HepG2 (cell line): ENCODE data around the gene SRC. TPM values are rescaled to one million over a fixed set of nuclear protein-coding genes. Genes with fewer than 3 reads are reported as not detected.

Experiments
- FOSL2 ChIP-seq: sonication (generic); formaldehyde crosslinking; IDR thresholded peaks from 2 replicates; pipeline ENCODE4 v1.4.0; 2020; ENCODE audit warnings: missing genetic modification reagents
- HNRNPL ChIP-seq: fragments of 200-400 bp; formaldehyde crosslinking; IDR thresholded peaks from 2 replicates; pipeline ENCODE4 v1.6.1; 2017; ENCODE audit warnings: mild to moderate bottlenecking, low read depth, low read length
- PAF1 ChIP-seq: IDR thresholded peaks from 2 replicates; pipeline ENCODE4 v1.6.1; 2016; ENCODE audit warnings: missing genetic modification reagents, missing compliant biosample characterization
- PCBP1 ChIP-seq: fragments of 200-400 bp; formaldehyde crosslinking; IDR thresholded peaks from 2 replicates; pipeline ENCODE4 v1.6.1; 2017; ENCODE audit warnings: mild to moderate bottlenecking, low read depth, low read length, borderline replicate concordance
- PHF8 ChIP-seq: sonication (generic); formaldehyde crosslinking; IDR thresholded peaks from 2 replicates; pipeline ENCODE4 v1.5.0; 2020; ENCODE audit warnings: missing genetic modification reagents
- POLR2A ChIP-seq, 2 experiments: IDR thresholded peaks; 2 replicates each; pipeline ENCODE4 v1.6.1; 2011; ENCODE audit warnings: low read depth in 2 of 2, low read length in 2 of 2, mild to moderate bottlenecking in 1 of 2, moderate library complexity in 1 of 2; ENCODE audit not compliant: insufficient read depth in 1 of 2
- POLR2G ChIP-seq: fragments of 200-400 bp; formaldehyde crosslinking; IDR thresholded peaks from 2 replicates; pipeline ENCODE4 v1.6.1; 2018; ENCODE audit warnings: mild to moderate bottlenecking, low read depth, low read length, moderate library complexity
- RBM22 ChIP-seq: fragments of 200-400 bp; formaldehyde crosslinking; optimal IDR thresholded peaks from 2 replicates; pipeline ENCODE3; 2017; ENCODE audit warnings: mild to moderate bottlenecking, low read length, moderate library complexity
- REXO4 ChIP-seq: sonication (generic); formaldehyde crosslinking; IDR thresholded peaks from 2 replicates; pipeline ENCODE4 v1.8.0; 2022; ENCODE audit warnings: missing genetic modification reagents, mild to moderate bottlenecking, borderline replicate concordance
- RXRA ChIP-seq: sonication (generic); formaldehyde crosslinking; IDR thresholded peaks from 2 replicates; pipeline ENCODE4 v1.5.1; 2020; ENCODE audit warnings: missing genetic modification reagents
- SETDB1 ChIP-seq: sonication (generic); formaldehyde crosslinking; IDR thresholded peaks from 2 replicates; pipeline ENCODE4 v1.5.1; 2020; ENCODE audit warnings: missing genetic modification reagents, mild to moderate bottlenecking, borderline replicate concordance
- SMARCE1 ChIP-seq: fragments of 450-650 bp; IDR thresholded peaks from 2 replicates; pipeline ENCODE4 v1.6.1; 2017; ENCODE audit warnings: borderline replicate concordance
- TAF1 ChIP-seq: sonication (generic); formaldehyde crosslinking; IDR thresholded peaks from 2 replicates; pipeline ENCODE4 v1.4.0; 2020; ENCODE audit warnings: missing genetic modification reagents
- ZBED4 ChIP-seq: sonication (generic); formaldehyde crosslinking; IDR thresholded peaks from 2 replicates; pipeline ENCODE4 v1.4.0; 2020; ENCODE audit warnings: missing genetic modification reagents, borderline replicate concordance
- ZNF326 ChIP-seq: sonication (generic); formaldehyde crosslinking; IDR thresholded peaks from 2 replicates; pipeline ENCODE4 v1.4.0; 2020; ENCODE audit warnings: missing genetic modification reagents, borderline replicate concordance
- ZNF354B ChIP-seq: sonication (generic); formaldehyde crosslinking; IDR thresholded peaks from 2 replicates; pipeline ENCODE4 v1.8.0; 2022; ENCODE audit warnings: mild to moderate bottlenecking, missing genetic modification reagents
- ZNF670 ChIP-seq: sonication (generic); formaldehyde crosslinking; IDR thresholded peaks from 2 replicates; pipeline ENCODE4 v1.8.0; 2022; ENCODE audit warnings: mild to moderate bottlenecking, missing genetic modification reagents, borderline replicate concordance
- ZNF768 ChIP-seq: sonication (generic); formaldehyde crosslinking; IDR thresholded peaks from 2 replicates; pipeline ENCODE4 v1.4.0; 2020; ENCODE audit warnings: missing genetic modification reagents
- ZZZ3 ChIP-seq: sonication (generic); formaldehyde crosslinking; IDR thresholded peaks from 2 replicates; pipeline ENCODE4 v1.4.0; 2020; ENCODE audit warnings: missing genetic modification reagents, mild to moderate bottlenecking, borderline replicate concordance
- polyA plus RNA-seq, 8 experiments: library from polyadenylated mRNA; depleted of rRNA in 3 of 8; stranded (reverse) in 7 of 8; unstranded in 1 of 8; fragments of >200 nt; fragmentation: Illumina TruSeq in 4 of 8; extraction: Trizol in 4 of 8; gene quantifications; 2 replicates each; pipeline versions ENCODE4 v1.2.1 to v1.2.3, GENCODE V29; 2011 to 2016; ENCODE audit warnings: low read depth in 4 of 8, missing spikeins in 1 of 8, mixed read lengths in 1 of 8; ENCODE audit not compliant: insufficient read depth in 1 of 8
- total RNA-seq, 5 experiments: library from RNA; depleted of rRNA; stranded (reverse); fragments of >200 nt; fragmentation: Illumina TruSeq; extraction: Trizol; gene quantifications; 2 replicates each; pipeline ENCODE4 v1.2.3, GENCODE V29; 2016; ENCODE audit warnings: low read depth in 1 of 5

The SRC gene
- total and polyA plus RNA-seq, 2 of the 13 experiments (the other 11 are each of a cell fraction or from before 2014, with no cell fraction given), result 54.7 to 192 TPM

DNA sequence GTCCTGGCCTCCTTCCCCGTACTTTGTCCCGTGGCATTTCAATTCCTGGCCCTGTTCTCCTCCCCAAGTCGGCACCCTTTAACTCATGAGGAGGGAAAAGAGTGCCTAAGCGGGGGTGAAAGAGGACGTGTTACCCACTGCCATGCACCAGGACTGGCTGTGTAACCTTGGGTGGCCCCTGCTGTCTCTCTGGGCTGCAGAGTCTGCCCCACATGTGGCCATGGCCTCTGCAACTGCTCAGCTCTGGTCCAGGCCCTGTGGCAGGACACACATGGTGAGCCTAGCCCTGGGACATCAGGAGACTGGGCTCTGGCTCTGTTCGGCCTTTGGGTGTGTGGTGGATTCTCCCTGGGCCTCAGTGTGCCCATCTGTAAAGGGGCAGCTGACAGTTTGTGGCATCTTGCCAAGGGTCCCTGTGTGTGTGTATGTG lies 58.5 kb downstream of the SRC start (continued):
- TF ChIP-seq RBM22, result peak; percentile 59
- peak; percentile 27; the same call in 1 of the 2 replicates for TF ChIP-seq RXRA (CRISPR knock-in tag)
- peak in 1 of 2 experiments; percentile 45; a peak in 1 of 4 replicates for TF ChIP-seq POLR2A (IDR thresholded peaks at IDR 0.05; ENCODE audit: insufficient read depth in 1 of 2, low read depth in 2 of 2, low read length in 2 of 2)
- TF ChIP-seq ZBED4 (CRISPR knock-in tag), result no peak
- peak; percentile 2; the same call in 1 of the 2 replicates for TF ChIP-seq POLR2G
- TF ChIP-seq PHF8 (CRISPR knock-in tag), result no peak
- no peak for TF ChIP-seq ZNF670 (CRISPR knock-in tag)
- no peak for TF ChIP-seq FOSL2 (CRISPR knock-in tag)
- no peak for TF ChIP-seq SETDB1
- TF ChIP-seq ZNF326, result peak; percentile 52; the same call in 1 of the 2 replicates
- TF ChIP-seq SMARCE1, result no peak
- no peak for TF ChIP-seq PCBP1
- TF ChIP-seq HNRNPL, result no peak
- TF ChIP-seq ZNF354B, result peak; percentile 27; the same call in 1 of the 2 replicates
- no peak for TF ChIP-seq ZZZ3 (CRISPR knock-in tag)
- peak; percentile 38; the same call in 1 of the 2 replicates for TF ChIP-seq TAF1 (CRISPR knock-in tag)
- no peak for TF ChIP-seq REXO4 (CRISPR knock-in tag)
- TF ChIP-seq ZNF768 (CRISPR knock-in tag), result peak; percentile 87
- peak; percentile 94 for TF ChIP-seq PAF1
